AG10803 (cell line): ENCODE data around the gene FYN.
A peak's percentile ranks its signal among the peaks of the same experiment; 100 is the strongest.

ENCODE experiments used
- DNase-seq: peaks from one replicate; pipeline ENCODE4 v3.0.0; 2010; ENCODE audit warnings: low read depth
- H3K4me3 ChIP-seq: 2 replicates; pipeline ENCODE4 v1.5.1; 2011; ENCODE audit warnings: mild to moderate bottlenecking, low read length, control low read depth
- TF ChIP-seq, protein P1 (sequence below): conservative IDR thresholded peaks from 2 replicates; pipeline ENCODE4 v1.5.1; 2011; ENCODE audit warnings: mild to moderate bottlenecking, low read length, control low read depth, inconsistent platforms

The FYN gene

DNA sequence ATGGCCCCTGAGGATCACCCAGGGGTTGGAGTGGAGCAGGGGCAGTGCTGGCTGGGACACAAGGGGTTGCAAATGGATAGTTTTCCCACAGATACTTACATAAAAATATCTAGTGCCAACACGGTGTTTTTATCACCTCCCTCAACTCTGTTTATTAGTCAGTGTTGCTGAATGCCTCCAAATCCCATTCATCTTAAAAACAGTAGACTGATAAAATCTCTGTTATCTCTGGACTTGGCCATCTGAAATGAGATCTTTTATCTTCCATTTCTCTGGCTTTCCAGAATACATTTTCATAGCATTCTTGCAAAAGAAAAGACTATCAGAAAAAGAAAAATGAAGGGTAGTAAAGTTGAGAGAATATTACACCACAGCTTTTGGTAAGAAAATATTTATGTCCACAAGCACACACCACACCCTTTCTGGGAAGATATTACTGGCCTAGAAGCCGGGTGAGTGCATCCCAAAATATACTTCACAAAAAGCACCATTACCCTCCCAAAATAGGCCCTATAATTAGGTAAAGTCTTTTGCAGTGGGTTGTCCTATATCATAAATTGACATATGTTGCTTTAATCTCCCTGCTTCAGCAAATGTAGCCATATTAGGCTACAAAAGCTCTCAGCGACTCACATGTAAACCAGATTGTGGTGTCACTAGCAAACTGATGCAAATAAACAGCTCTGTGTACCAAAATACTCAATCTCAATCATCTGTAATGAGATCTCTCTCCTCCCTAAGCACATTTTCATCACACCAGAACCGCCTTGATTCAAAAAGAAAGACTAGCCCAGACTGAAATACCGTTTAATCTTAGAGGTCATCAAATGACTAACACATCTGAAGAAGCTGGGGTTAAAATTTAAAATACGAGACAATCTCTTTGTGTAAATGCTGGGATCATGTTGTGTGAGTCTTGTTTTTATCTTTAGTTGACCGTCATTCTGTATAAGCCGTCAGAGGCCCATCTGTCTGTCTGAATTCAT lies 96.7 kb downstream of the FYN start:
- no peak for DNase-seq
- H3K4me3 ChIP-seq, result no peak overlapping the region
- TF ChIP-seq, protein P1, sequence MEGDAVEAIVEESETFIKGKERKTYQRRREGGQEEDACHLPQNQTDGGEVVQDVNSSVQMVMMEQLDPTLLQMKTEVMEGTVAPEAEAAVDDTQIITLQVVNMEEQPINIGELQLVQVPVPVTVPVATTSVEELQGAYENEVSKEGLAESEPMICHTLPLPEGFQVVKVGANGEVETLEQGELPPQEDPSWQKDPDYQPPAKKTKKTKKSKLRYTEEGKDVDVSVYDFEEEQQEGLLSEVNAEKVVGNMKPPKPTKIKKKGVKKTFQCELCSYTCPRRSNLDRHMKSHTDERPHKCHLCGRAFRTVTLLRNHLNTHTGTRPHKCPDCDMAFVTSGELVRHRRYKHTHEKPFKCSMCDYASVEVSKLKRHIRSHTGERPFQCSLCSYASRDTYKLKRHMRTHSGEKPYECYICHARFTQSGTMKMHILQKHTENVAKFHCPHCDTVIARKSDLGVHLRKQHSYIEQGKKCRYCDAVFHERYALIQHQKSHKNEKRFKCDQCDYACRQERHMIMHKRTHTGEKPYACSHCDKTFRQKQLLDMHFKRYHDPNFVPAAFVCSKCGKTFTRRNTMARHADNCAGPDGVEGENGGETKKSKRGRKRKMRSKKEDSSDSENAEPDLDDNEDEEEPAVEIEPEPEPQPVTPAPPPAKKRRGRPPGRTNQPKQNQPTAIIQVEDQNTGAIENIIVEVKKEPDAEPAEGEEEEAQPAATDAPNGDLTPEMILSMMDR, result no peak

DNA sequence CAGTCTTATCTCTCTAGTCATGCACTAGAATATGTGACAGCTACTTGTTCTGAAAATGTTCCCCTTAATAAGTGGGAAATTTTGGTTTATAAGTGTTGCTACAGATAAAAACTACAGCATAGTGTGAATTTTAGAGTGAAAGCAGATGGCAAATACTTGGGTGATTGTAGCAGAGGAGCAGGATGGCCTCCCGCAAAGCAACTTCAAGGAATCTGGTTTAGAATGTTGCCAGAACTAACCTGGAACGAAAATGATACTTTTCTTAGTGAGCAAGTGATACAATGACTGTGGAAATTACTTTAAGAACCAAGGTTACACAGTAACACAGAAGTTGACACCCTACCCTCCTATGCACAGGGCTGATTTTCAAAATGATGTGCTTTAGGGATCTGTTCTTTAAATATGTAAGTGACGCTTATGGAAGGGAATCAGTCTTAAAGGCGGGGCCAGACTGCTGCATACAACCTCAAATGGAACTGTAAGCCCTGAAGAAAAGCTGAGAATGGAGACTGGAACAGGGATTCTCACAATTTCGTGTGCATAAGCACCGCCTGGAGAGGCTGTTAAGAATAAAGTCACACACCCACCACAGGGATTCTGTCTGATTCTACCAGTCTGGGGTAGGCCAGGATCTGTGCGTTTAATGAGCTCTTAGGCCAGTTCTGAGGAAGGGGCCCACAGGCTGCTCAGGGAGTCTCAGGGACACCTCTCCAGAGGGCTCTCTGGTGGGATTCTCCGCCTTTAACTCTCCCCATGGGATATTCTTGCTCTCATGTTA lies 97.9 kb downstream of the FYN start:
- no peak overlapping the region for H3K4me3 ChIP-seq
- peak; percentile 61 for DNase-seq
- TF ChIP-seq, protein P1, result no peak

DNA sequence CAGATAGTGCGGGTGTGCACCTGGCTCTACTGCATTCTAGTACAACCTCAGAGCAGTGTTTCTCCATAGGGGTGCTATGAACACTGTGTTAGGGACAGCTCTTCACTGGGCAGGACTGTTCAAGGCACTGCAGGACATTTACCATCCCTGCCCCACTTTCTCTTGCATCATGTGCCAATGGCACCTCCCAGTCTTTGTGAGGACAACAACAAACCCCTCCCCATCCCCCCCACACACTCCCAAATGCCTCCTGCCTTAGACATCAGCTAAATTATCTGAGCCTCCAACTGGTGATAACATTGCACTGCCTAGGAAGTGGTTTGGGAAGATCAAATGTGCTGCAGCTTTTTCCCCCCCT lies 98.9 kb downstream of the FYN start:
- no peak overlapping the region for H3K4me3 ChIP-seq
- peak; percentile 47 for DNase-seq
- TF ChIP-seq, protein P1, result no peak

DNA sequence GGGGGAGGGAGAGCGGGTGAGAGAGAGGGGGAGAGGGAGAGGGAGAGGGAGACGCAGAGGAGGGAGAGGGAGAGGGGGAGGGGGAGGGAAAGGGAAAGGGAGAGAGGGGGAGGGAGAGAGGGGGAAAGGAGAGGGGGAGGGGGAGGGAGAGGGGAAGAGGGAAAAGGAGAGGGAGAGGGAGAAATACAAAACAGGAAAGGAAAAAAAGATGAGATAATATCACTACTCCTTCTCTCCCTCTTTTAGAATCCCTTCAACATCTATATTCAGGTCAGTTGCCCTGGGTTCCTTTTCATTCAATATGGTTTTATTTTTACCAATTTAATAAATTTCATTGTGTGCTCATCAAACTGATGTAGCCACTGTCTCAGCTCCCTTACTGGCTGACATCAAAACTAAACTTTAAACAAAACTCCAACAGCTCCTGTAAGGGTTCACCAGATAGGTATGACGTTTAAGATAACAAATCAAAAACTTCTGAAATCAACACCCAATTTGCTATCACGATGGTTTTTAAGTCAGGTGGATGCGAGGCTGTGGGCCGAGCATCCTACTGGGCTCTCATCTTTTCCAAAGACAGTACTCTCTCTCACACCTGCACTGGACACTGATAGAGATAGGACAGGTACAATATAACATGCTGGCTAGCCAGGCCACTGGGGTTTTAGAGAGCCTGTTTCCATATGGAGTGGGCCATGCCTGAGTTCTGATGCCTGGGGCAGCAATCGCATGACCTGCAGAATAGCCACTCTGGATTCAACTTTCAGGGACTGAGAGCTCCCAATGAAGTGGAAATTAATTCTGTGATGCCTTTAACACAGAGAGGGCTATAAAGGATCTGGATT lies 99.5 kb downstream of the FYN start:
- DNase-seq, result no peak
- TF ChIP-seq, protein P1, result no peak
- H3K4me3 ChIP-seq, result no peak overlapping the region

DNA sequence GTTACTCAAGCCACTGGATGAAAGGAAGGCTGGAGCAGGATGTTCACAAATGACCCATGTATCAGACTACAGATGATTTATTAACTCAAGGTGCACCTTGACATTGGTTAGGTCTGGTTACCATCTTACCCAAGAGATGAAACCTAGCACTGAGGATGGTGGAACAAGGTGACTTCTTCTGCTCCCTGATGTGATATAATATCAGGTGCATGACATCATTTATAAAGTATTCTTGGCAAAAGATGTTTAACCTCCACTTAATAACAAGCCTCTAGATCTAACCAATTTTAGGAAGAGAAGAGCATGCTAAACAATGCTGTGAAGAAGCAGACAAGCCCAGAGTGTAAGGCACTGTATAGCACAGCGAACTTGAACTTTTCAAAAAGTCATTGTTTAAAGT lies 100.9 kb downstream of the FYN start:
- TF ChIP-seq, protein P1, result no peak
- DNase-seq, result no peak
- H3K4me3 ChIP-seq, result no peak overlapping the region

DNA sequence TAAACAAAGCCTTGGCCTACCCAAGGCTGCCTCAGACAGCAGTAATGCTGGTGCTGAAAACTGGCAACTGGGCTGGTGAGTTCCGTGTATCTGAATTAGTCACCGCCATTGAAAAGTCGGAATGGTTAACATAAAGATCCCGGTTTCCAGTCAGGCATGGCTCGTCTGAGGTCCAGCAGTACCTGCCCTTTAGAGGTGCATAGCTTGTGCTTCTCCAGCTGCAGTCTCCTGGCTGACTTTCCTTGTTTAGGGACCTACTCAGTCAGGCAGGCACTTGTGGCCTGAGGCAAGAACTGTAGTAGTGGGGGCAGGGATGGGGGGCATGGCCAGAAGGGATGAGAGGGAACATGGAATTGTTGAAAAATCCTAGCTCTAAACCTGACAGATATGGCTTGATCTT lies 101.6 kb downstream of the FYN start:
- TF ChIP-seq, protein P1, result no peak
- DNase-seq, result no peak
- no peak overlapping the region for H3K4me3 ChIP-seq
